HG03442 (cell line): Measurements from ENCODE around the gene MAPKAP1.
"Not testable (repeated sequence)": the region's sequence is repeated elsewhere in the genome, so short reads cannot be mapped to it uniquely, and the experiment has no call there.

ENCODE experiments used
- ATAC-seq: cut with Tn5 transposase; IDR thresholded peaks from one replicate; pipeline ENCODE4 v1.9.1; 2021; ENCODE audit warnings: mild to moderate bottlenecking, moderate library complexity; ENCODE audit not compliant: unreplicated experiment

MAPKAP1 gene

GRCh38 chr9:125571824-125572223 lies 135.2 kb downstream of the MAPKAP1 start:
- not testable (repeated sequence) for ATAC-seq

DNA sequence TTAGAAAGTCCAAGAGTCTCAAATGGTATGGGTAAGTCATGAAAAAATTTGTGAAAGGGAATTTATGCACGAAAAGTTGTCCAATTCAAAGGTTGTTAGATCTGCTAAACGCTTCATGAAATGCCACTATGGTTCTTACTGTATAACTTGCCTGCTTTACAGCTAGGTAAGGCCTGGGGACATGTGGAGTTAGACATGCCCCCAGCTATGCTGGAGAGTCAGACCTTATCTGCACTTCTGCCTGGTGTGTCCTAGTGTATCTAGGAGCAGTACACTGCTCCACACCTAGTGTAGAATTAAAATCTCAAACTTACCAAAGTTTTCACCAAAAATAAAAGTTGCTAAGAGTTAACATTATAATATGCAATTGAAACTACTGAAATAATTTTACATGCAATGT lies 136.8 kb downstream of the MAPKAP1 start:
- ATAC-seq: no peak

- ATAC-seq: no peak
These were observed 138.4 kb downstream of the MAPKAP1 start for GRCh38 chr9:125568621-125569020.

DNA sequence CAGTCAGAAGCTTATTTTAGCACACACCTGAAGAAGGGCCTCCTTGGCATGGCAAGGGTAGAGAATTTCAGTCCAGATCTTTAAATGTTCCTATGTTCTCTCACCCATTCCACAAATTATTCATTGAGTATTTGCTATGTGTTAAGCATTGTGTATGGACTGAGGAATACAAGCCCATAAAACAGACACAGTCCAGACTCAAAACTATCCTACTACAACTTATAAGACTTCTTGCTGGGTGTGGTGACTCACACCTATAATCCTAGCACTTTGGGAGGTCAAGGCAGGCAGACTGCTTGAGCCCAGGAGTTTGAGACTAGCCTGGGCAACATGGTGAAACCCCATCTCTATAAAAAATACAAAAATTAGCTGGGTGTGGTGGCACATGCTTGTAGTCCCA lies 141.0 kb downstream of the MAPKAP1 start:
- ATAC-seq: not testable (repeated sequence)

DNA sequence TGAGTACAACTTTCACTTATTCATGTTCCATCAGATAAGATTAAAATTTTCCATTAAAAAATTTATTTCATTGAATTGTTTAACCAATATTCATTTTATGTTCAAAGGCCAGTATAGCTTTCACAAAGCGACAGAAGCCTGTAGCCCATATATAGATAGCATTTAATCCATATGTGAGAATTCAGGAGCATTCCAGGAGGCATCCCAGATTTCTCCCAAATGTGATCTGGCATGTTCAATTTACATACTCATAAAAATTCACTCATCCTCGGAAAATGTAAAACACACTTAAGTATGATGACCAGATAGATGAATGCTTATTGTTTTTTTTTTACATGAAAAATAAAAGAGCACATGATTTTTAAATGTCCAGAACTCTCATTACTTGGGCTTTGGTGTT lies 141.9 kb downstream of the MAPKAP1 start:
- ATAC-seq: no peak

DNA sequence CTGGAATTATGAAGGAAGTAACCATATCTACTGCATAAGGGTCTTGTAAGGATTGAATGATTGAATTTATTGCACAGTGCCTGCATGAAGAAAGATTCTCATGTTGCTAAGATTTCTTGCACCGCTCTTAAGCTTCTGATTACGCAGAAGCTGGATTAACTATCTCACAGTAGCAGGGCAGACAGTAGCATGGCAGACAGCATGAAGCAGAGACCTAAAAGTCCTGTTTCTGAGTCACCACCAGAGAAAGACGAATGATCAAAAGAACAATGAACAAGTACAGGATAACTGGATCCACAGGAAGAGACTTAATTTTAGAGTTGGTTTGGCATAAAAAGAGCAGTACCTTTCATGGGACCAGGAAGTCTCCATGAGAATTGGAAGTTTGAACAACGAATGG lies 142.4 kb downstream of the MAPKAP1 start:
- ATAC-seq: no peak

DNA sequence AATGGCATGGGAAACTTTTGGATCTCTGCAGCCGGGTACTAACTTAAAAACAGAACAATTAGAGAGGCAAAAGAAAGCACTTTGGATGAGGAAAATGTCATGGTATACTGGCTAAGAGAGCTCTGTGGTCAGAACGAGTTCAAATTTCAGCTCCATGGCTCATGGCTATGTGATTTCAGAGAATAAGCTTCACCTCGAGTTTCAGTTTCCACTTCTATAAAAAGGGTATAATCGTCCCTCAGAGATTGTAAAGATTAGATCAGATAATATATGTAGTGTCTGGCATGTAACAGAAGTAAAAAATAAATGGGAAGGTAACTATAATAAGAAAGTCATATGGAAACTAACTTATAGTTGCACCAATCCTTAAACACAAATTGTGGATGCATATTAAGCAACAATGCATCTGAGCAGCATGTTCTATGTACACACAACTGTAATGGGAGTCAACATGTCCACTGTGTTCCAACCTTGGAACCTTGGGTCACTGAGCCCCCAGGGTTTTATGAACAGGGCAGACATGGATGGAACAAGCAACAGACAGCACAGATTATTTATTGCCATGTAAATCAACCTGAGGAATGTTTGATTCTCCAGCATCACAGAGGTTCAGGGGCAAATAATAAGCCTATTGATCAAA lies 145.4 kb downstream of the MAPKAP1 start:
- ATAC-seq: no peak

DNA sequence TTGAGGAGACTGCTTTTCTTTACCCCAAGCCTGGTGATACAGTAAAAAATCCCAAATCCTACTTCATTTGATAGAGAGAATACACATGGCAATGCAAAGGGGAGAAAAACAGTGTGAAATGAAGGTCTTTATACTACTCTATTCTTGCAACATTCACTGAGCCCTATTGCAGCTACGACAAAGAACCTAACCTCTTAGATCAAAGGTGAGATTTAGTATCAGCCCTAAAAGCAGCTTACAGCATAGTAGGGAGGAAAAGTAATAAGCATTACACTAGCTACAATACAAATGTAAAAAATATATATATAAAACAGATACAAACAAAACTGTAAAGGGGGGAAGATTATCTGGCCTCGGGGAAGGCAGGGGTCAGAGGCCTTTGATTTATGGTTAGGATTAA lies 147.1 kb downstream of the MAPKAP1 start:
- no peak for ATAC-seq

DNA sequence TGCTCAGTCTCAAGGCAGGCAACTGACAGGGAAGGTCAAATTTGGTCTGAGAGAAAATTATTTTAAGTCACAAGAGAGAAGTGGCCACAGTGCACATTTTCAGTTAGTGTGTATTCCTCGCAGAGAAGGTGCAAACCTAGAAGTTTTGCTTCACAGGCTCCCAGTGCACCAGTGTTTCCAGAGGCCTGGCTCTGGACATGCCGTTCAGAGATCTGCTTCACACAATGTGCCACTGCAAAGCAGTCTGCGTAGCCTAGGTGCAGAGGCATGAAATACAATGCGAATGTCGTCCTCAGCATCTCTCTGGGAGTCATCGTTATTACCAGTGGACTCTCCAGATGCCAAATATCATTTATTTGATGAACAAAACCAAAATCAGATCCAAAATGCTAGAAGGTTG lies 147.8 kb downstream of the MAPKAP1 start:
- no peak for ATAC-seq

GRCh38 chr9:125558453-125559092 lies 148.4 kb downstream of the MAPKAP1 start:
- ATAC-seq: no peak

GRCh38 chr9:125556046-125556721 lies 150.8 kb downstream of the MAPKAP1 start:
- no peak for ATAC-seq

DNA sequence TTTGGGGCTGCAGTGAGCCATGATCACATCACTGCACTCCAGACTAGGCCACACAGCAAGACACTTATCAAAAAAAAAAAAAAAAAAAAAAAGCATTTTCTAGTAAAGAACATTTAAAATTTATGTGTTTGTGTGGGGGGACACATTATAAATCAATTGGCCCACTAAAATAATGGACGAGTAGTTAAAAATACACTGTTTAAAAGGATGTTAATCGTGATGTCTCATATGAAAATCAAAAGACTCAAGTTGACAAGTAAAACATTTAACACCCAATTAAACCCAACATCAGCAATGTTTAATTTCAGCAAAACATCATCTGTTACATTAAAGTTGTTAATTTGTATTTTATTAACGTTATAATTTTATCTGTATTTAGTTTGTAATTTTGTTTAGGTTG lies 152.3 kb downstream of the MAPKAP1 start:
- no peak for ATAC-seq

DNA sequence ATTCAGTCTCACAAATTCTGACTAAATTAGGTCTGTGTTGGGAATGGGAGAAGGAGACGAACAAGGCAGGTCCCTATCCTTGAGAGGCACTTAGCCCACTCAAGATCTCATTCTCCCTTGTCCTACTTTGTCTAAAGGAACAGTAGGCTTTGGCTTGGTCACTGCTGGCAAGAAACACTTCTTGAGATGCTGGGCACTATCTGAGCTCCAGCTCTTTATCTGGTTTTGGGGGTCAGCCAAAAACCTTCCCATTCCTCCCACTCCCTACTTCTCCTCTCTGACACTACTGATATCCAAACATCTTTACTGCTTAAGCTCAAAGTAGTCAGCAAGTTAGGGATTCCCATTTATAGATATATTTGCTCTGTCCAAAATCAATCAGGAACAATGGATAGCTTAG lies 155.2 kb downstream of the MAPKAP1 start:
- ATAC-seq: no peak

DNA sequence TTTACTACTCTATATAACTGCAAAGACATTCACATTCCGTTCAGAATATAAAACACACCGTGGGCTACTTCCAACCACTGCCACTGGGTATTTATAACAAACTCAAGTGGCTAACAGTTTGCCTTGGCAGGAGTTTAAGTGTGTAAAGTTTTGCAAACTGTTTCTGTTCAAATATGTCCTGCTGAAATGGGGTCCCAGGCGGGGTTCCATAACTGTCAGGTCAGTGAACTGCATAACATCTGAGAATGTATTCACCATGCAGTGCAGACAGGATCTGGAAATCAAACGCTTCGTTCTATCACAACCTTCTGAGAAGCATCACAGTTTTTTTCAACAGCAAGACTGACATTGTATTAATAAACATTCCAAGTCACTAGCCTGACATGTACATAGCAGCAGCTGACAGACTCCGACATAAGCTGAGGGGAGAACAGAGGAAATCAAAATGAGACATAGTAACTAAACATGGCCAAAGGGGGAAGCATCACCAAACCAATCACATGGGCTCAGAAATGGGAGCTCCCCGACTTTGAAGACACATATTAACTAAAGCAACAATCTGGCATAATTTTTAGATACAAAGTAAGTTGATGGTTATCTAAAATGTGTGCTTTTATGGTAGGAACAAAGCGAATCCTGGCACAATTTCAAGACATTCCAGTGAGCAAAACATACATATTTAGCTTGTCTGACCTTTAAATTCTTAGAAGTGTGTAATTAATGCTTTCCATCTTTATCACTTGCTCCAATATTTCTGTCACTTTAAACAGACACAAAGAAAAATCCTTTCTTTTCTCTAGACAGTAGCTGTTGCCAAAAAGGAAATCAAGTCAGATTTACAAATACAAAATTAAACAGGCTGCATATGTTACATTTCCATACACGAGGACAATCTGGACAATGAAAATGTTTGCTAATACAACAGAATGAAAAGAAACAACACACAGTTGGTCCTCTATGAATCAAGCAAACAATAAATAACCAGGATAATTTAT lies 156.8 kb downstream of the MAPKAP1 start:
- no peak for ATAC-seq

DNA sequence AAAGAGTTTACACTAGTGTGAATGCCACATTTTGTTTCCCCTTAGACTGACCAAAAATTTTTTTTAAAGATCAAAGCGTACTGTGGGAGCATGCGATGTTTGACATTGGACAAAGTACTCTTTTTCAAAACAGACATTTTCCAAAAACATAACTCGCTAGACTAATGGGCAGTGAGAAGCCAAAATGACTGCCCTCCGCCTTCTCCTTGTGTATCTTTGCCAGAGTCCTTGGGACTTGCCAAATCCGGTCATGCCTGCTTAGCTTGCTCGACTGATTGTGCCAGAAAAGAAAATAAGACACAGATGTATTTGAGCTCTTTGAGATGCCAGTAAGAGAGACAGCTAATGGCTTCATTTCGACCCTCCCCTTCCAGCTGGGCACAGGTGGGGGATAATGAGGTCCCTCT lies 157.5 kb downstream of the MAPKAP1 start:
- no peak for ATAC-seq

GRCh38 chr9:125549039-125549438 lies 158.0 kb downstream of the MAPKAP1 start:
- no peak for ATAC-seq

- ATAC-seq: no peak
These were observed 158.9 kb downstream of the MAPKAP1 start for GRCh38 chr9:125548141-125548540.

DNA sequence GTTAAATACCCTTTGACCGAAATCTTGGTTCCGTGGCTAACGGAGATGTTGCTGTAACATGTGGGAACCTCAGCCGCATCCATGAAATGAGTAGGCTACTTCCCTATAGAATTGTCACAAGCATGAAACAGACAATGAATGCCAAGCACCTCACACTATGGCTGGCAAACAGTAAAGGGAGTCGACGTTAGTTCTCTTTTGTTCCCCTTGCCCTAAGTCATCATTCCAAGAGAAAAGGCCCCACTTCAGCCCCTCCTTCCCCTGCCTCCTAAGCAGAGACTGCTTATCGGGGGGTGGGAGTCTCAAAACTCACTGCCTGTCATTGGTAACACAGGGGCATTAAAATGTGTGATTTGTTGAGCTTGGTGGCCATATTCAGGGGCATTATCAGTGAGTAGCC lies 159.6 kb downstream of the MAPKAP1 start:
- ATAC-seq: no peak

DNA sequence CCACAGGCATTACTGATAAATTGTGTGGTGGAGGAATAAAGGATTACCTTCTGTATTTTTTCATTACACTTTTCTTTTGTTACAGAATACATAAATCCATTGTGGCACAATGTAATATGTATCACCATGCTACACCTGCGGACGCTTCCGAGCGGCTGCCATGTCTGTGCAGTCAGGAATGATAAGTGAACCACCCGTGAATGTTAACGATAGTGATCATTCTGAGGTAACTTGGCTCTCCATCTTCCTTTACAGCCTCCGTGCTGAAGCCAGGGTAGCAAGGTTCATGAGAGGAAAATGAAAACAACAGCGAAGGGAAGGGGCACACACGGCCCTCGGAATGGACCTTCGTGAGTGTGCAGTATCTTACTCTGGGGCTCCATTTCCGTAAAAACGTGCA lies 161.2 kb downstream of the MAPKAP1 start:
- ATAC-seq: no peak

- no peak for ATAC-seq
These were observed 161.9 kb downstream of the MAPKAP1 start for GRCh38 chr9:125544988-125545651.

GRCh38 chr9:125544484-125544883 lies 162.5 kb downstream of the MAPKAP1 start:
- no peak for ATAC-seq
